Purkinje cell (primary cell): Measurements from ENCODE around the gene MT2A. TPM values are rescaled to one million over a fixed set of nuclear protein-coding genes. Genes with fewer than 3 reads are reported as not detected.

Source experiments
- polyA plus RNA-seq: library from polyadenylated mRNA; unstranded; fragments of >200 nt; fragmentation: Nextera tagmentation; gene quantifications from 2 replicates; pipeline ENCODE4 v1.2.1, GENCODE V29; 2014

Gene MT2A
- 58.8 and 63.5 TPM in 2 replicates for polyA plus RNA-seq

GRCh38 chr16:56608043-56608875, at the start of gene MT2A:
MT2A (plus strand) TSS chr16:56608584; CDS start chr16:56608656, 72 bp downstream.

GRCh38 chr16:56564793-56565477, 43.4 kb upstream of the MT2A start, which contains the start of gene MT4:
MT4 (plus strand) TSS chr16:56565073; CDS start chr16:56565129, 56 bp downstream.

GRCh38 chr16:56589141-56590039, 19.0 kb upstream of the MT2A start, which contains the start of gene MT3:
MT3 (plus strand) TSS chr16:56589528; CDS start chr16:56589591, 63 bp downstream.

DNA sequence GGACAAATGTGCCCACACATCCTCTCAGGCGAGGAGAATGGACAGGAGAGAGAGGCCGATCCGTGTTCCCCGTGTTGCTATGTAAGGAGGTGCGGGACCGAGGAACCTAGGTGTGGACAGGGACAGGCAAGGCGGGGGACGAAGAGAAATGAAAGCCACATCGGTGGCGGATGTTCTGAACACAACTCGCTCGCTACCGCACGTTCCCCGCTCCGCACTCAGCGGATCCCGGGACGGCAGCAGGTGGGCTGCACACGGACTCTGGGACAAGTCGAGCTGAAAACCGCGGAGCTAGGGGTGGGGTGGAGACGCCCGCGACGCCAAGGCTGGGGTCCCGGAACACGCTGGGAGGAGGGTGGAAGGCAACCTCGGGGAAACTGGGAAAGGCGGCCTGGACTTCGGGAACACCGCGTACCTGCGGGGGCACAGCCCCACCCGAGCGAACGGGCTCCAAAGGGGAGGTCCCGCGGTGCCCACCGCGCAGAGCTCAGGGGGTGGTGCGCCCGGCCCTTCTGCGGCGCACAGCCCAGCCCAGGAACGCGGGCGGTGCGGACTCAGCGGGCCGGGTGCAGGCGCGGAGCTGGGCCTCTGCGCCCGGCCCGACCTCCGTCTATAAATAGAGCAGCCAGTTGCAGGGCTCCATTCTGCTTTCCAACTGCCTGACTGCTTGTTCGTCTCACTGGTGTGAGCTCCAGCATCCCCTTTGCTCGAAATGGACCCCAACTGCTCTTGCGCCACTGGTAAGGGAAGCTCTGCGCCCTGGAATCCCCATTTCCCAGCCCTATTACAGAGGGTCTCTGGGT, 17.0 kb downstream of the MT2A start, which contains the start of gene MT1E:
TSS of gene MT1E (plus strand) at position 642 of the 803 bp plus-strand sequence. CDS start at position 713, 71 bp downstream.

DNA sequence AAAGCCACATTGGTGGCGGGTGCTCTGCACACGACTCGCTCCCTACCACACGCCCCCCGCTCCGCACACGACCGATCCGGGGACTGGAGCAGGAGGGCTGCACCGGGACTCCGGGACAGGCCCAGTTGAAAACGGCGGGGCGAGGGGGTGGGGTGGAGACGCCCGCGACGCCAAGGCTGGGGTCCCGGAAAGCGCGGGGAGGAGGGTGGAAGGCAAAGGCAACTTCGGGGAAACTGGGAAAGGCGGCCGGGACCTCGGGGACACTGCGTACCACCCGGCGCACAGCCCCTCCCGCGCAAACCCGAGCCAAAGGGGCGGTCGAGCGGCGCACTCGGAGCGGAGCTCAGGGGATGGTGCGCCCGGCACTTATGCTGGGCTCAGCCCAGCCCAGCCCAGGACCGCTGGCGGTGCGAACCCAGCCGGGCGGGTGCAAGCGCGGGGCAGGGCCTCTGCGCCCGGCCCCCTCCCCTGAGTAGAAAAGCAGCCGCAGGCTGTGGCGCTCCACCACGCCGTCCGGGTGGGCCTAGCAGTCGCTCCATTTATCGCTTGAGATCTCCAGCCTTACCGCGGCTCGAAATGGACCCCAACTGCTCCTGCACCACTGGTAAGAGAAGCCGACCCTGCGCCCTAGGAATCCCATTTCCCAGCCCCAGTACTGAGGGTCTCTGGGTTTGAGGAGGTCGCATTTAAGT, 23.9 kb downstream of the MT2A start, which contains the start of gene MT1M:
TSS of gene MT1M (plus strand) at position 504 of the 692 bp plus-strand sequence. CDS start at position 577, 73 bp downstream.

DNA sequence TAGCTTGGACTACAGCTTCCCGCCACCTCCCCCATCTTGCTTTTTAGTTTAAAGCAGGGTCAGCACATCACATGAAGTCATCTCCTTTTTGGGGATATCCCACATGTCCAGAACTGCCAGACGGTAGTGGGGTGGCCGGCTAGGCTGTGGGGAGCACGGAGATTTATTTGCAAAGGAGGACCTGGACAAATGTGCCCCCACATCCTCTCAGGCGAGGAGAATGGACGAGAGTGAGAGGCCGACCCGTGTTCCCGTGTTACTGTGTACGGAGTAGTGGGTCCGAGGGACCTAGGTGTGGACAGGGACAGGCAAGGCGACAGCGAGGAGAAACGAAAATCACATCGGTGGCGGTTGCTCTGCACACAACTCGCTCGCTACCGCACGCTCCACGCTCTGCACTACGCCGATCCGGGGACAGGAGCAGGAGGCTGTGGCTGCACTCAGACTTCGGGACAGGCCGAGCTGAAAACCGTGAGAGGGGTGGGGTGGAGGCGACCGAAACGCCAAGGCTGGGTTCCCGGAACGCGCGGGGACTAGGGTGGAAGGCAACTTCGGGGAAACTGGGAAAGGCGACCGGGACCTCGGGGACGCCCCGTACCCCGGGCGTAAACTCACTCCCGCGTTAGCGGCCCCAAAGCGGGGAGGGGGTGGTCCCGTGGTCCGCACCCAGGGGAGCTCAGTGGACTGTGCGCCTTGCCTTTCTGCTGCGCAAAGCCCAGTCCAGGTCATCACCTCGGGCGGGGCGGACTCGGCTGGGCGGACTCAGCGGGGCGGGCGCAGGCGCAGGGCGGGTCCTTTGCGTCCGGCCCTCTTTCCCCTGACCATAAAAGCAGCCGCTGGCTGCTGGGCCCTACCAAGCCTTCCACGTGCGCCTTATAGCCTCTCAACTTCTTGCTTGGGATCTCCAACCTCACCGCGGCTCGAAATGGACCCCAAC, 29.7 kb downstream of the MT2A start, which contains the start of gene MT1A:
TSS of gene MT1A (plus strand) at position 853 of the 937 bp plus-strand sequence. CDS start at position 926, 73 bp downstream.

GRCh38 chr16:56651586-56651985, 43.2 kb downstream of the MT2A start, which contains the start of gene MT1B:
MT1B (plus strand) TSS chr16:56651886; CDS start chr16:56651954, 68 bp downstream.

DNA sequence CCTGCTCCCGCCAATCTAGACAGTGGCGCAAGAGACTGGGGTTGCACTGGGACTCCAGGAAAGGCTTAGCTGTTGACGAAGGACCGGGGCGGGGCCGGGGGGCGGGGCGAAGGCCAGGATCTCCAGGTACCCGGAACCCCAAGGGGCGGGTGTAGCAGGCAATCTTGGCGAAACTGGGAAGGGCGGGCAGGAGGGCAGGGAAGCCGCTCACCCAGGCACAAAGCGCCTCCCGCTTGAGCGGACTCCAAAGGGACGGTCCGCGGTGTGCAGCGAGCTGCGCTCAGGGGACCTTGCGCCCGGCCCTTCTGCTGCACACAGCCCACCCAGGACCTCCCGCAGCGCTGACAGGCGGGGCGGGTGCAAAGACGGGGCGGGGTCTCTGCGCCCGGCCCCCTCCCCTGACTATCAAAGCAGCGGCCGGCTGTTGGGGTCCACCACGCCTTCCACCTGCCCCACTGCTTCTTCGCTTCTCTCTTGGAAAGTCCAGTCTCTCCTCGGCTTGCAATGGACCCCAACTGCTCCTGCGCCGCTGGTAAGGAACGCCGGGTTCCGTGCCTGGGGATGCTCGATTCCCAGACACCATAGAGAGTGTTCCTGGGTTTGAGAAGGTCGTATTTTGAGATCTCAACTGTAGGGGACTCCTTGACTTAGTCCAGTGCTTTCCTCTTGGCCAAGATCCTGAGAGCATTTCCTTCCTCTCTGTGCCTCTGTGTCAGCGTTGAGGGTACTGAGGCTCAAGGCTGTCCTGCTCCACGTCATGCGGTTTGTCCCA, 49.4 kb downstream of the MT2A start, which contains the start of gene MT1F:
TSS of gene MT1F (plus strand) at position 405 of the 772 bp plus-strand sequence. CDS start at position 505, 100 bp downstream.

Other genes starting within 250 kb of the MT2A start
- 42.6 and 42.7 TPM in 2 replicates for gene AMFR, start 183.0 kb upstream of the MT2A start, polyA plus RNA-seq
- gene NUDT21, start 157.3 kb upstream of the MT2A start, polyA plus RNA-seq: 37.6 and 46.9 TPM in 2 replicates
- gene OGFOD1, start 157.0 kb upstream of the MT2A start, polyA plus RNA-seq: 12.3 and 25.2 TPM in 2 replicates
- 36.6 and 49.7 TPM in 2 replicates for gene BBS2, start 88.6 kb upstream of the MT2A start, polyA plus RNA-seq
- gene MT4, start 43.5 kb upstream of the MT2A start, polyA plus RNA-seq: not detected in 2 replicates
- gene MT3, start 19.1 kb upstream of the MT2A start, polyA plus RNA-seq: 349 and 352 TPM in 2 replicates
- gene MT1E, start 17.2 kb downstream of the MT2A start, polyA plus RNA-seq: 34.2 and 49.3 TPM in 2 replicates
- gene MT1M, start 24.1 kb downstream of the MT2A start, polyA plus RNA-seq: 3.7 and 6.7 TPM in 2 replicates
- 3.5 TPM in 1 of 2 replicates, not detected in the other for gene MT1A, start 30.1 kb downstream of the MT2A start, polyA plus RNA-seq
- not detected in 2 replicates for gene MT1B, start 43.3 kb downstream of the MT2A start, polyA plus RNA-seq
- 3.5 and 4.8 TPM in 2 replicates for gene MT1F, start 49.4 kb downstream of the MT2A start, polyA plus RNA-seq
- 8.2 and 9.3 TPM in 2 replicates for gene MT1G, start 59.5 kb downstream of the MT2A start, polyA plus RNA-seq
- not detected in 2 replicates for gene MT1H, start 61.2 kb downstream of the MT2A start, polyA plus RNA-seq
- 397 and 562 TPM in 2 replicates for gene MT1X, start 73.9 kb downstream of the MT2A start, polyA plus RNA-seq
- 395 and 529 TPM in 2 replicates for gene NUP93, start 121.5 kb downstream of the MT2A start, polyA plus RNA-seq